NCI-H146 (cell line): ENCODE measurements around the gene FBN1.
A peak's percentile ranks its signal among the peaks of the same experiment; 100 is the strongest.

ENCODE experiments used
- DNase-seq: peaks from one replicate; lab custom pipeline; 2025; lab: John Stamatoyannopoulos, UW

The FBN1 gene

DNA sequence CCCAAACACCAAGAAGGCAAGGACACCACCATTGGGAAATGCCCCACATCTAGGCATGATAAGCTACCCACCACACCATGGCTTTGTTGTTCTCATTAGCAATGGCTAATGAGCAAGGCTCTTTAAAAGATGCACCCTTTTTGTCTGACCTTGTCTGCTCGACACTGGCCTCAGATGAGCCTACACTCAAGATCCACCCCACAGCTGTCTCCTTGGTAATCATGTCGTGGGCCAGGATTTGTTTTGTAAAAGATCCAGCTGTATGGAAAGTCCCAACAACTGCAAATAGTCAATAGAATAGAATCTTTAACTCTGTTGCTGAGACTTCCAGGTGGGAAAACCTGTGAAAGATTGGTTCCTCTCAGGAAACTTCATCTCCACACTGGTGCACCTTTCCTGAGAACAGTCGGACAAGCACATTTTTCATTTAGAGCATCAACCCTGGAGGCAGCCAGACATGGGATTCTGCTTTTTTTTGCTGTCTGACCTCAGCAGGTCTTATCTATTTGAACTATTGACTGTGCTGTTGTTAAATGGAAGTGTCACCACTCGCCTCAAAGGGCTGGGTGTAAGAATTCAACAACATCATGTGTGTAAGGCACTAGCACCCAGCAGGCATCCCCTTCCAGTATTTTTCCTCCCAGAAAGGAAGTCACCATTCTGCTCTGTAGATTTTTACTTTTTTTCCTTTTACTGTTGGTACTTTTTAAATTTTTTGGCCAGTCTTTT lies 278.8 kb downstream of the FBN1 start:
- DNase-seq = peak; percentile 4

DNA sequence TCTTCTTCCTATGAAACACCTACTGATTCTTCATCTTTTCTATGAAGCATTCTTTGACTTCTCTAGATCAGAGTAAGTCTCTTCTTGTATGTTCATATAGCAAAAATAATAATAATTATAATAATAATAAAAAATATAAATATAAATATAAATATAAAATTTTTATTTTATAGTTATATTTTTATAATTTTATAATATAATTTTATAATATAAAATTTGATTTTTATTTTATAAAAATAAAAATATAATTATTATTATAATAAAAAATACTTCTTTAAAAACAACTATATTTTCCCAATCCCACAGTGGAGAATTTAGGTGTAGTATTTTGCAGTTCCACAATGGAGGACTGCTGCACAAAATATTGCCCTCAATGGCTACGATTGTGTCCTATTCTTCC lies 279.9 kb downstream of the FBN1 start:
- no peak for DNase-seq

DNA sequence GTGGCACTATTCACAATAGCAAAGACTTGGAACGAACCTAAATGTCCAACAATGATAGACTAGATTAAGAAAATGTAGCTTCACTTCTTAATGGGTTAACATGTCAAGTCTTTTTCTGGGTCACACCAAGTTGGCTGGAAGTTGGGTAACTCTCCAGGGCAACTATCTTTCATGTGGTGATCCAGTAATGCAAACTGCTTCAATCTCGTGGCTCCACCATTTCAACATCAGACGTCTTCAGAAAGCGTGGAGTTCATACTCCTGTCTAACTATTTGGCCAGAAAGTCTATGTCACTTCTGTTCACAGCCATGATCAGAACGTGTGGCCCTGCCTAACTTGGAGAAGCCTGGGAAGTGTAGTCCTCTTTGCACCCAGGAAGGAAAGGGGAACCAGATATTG lies 282.0 kb downstream of the FBN1 start:
- no peak for DNase-seq

DNA sequence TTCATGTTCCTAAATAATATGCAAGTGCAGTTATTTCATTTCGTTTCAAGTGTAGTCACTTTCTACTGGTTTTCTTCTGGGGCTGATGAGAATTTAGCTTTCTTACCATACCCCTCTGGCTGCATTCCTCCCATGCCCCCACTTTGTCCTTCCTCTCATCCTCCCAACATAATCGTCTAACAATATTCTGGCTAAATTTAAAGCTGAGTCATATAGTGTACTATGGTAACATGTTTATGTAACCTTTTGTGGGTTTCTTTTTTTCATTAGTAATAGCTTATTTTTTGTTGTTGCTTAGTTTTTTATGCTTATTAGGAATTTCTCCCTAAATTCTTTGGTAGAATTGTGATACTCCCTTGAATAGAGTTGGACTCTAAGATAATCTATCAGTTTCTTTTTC lies 283.8 kb downstream of the FBN1 start:
- no peak for DNase-seq

DNA sequence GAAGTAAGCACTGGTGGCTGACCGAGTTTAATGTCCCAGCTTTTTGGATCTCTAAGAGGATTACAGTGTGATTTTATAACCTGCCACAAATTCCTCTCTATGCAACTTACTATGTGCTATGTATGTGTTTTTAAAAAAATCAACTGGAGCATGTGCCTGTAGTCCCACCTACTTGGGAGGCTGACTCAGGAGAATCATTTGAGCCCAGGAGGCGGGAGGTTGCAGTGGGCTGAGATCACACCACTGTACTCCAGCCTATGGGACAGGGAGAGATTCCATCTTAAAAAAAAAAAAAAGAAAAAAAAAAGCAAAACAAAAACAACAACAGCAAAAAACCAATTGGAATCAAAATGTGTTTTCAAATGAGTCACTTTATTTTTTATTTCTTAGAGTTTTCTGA lies 284.7 kb downstream of the FBN1 start:
- DNase-seq = no peak
